Keratinocyte (primary cell): ENCODE data around the gene ITIH5. TPM values are rescaled to one million over a fixed set of nuclear protein-coding genes. Genes with fewer than 3 reads are reported as not detected.

Experiments used
- DNase-seq: peaks from one replicate; pipeline ENCODE4 v3.0.0-alpha.2; 2011; ENCODE audit warnings: low read depth, missing footprints, low spot score
- FAIRE-seq: peaks from 2 replicates; lab custom pipeline; 2011; peaks lifted over from hg19 to GRCh38; lab: Jason Lieb, UNC
- H2AFZ ChIP-seq: 2 replicates; pipeline ENCODE4 v1.6.0; 2012; ENCODE audit warnings: low read length, control low read depth, inconsistent platforms; ENCODE audit not compliant: control insufficient read depth
- H3K27ac ChIP-seq: 2 replicates; pipeline ENCODE4 v1.5.1; 2011; ENCODE audit warnings: low read length; ENCODE audit not compliant: control insufficient read depth, insufficient read depth
- H3K27me3 ChIP-seq: 3 replicates; pipeline ENCODE4 v1.6.0; 2011; ENCODE audit warnings: low read length; ENCODE audit not compliant: control insufficient read depth, insufficient read depth; ENCODE audit errors: extremely low read depth
- H3K36me3 ChIP-seq, 2 experiments: 2 replicates in 1 of 2; 3 replicates in 1 of 2; pipeline ENCODE4 v1.5.1; 2011; ENCODE audit warnings: low read length in 2 of 2, mild to moderate bottlenecking in 1 of 2; ENCODE audit not compliant: control insufficient read depth in 2 of 2, insufficient read depth in 2 of 2; ENCODE audit errors: extremely low read depth in 1 of 2
- H3K4me1 ChIP-seq: 3 replicates; pipeline ENCODE4 v1.5.1; 2011; ENCODE audit warnings: low read length; ENCODE audit not compliant: control insufficient read depth, insufficient read depth; ENCODE audit errors: extremely low read depth
- H3K4me2 ChIP-seq: 3 replicates; pipeline ENCODE4 v1.6.0; 2011; ENCODE audit warnings: low read depth, low read length; ENCODE audit not compliant: control insufficient read depth, insufficient read depth; ENCODE audit errors: extremely low read depth
- H3K4me3 ChIP-seq, 3 experiments: fragments of 200-600 bp in 1 of 3; sonication (generic) in 1 of 3; 2 replicates in 2 of 3; 3 replicates in 1 of 3; pipeline ENCODE4 v1.5.1; 2011 to 2016; ENCODE audit warnings: low read length in 3 of 3, mild to moderate bottlenecking in 3 of 3, control low read depth in 2 of 3, inconsistent platforms in 1 of 3, low read depth in 1 of 3, mixed read lengths in 1 of 3, mixed run types in 1 of 3, moderate library complexity in 1 of 3; ENCODE audit not compliant: control insufficient read depth in 2 of 3, insufficient read depth in 2 of 3; ENCODE audit errors: extremely low read depth in 1 of 3
- H3K79me2 ChIP-seq: 2 replicates; pipeline ENCODE4 v1.6.0; 2012; ENCODE audit warnings: low read length; ENCODE audit not compliant: control insufficient read depth, insufficient read depth
- H3K9ac ChIP-seq: 3 replicates; pipeline ENCODE4 v1.6.0; 2011; ENCODE audit warnings: low read length; ENCODE audit not compliant: control insufficient read depth, insufficient read depth; ENCODE audit errors: extremely low read depth
- H3K9me1 ChIP-seq: 3 replicates; pipeline ENCODE4 v1.6.0; 2011; ENCODE audit warnings: low read length; ENCODE audit not compliant: control insufficient read depth, insufficient read depth; ENCODE audit errors: extremely low read depth
- H3K9me3 ChIP-seq: 2 replicates; pipeline ENCODE4 v1.5.1; 2012; ENCODE audit warnings: low read depth, low read length; ENCODE audit not compliant: control insufficient read depth
- H4K20me1 ChIP-seq: 3 replicates; pipeline ENCODE4 v1.6.0; 2011; ENCODE audit warnings: low read length; ENCODE audit not compliant: control insufficient read depth, insufficient read depth; ENCODE audit errors: extremely low read depth
- CTCF ChIP-seq, 3 experiments: IDR thresholded peaks in 1 of 3; conservative IDR thresholded peaks in 1 of 3; optimal IDR thresholded peaks in 1 of 3; 2 replicates in 2 of 3; 3 replicates in 1 of 3; pipeline versions ENCODE3 to v1.5.1; 2011; ENCODE audit warnings: low read length in 3 of 3, mild to moderate bottlenecking in 3 of 3, moderate library complexity in 2 of 3, control low read depth in 1 of 3, inconsistent platforms in 1 of 3; ENCODE audit not compliant: insufficient read depth in 2 of 3; ENCODE audit errors: extremely low read depth in 1 of 3
- EZH2 ChIP-seq: IDR thresholded peaks from one replicate; pipeline ENCODE4 v1.6.1; 2012; ENCODE audit warnings: inconsistent platforms, mild to moderate bottlenecking, low read length, moderate library complexity
- dilution Hi-C: fragments of 300-500 bp; cut with MboI; formaldehyde crosslinking; loops from one replicate; pipeline ENCODE4 v1.7.0; 2020; ENCODE audit warnings: low sequenced_read_pairs; ENCODE audit not compliant: extremely low pct_ligation_motif_present
- polyA plus RNA-seq, 5 experiments: library from polyadenylated mRNA; depleted of rRNA in 3 of 5; stranded (reverse) in 3 of 5; stranded (forward) in 1 of 5; unstranded in 1 of 5; fragments of >200 nt; gene quantifications; 1 replicate in 1 of 5; 2 replicates in 3 of 5; 3 replicates in 1 of 5; pipeline versions ENCODE4 v1.2.1 to v1.2.3, GENCODE V29; 2011 to 2012; ENCODE audit warnings: missing spikeins in 2 of 5, low read depth in 1 of 5, low replicate concordance in 1 of 5

ITIH5 gene
- polyA plus RNA-seq, 1 donor (not counting 4 experiments of a cell fraction or from before 2014, with no cell fraction given) = not detected

GRCh38 chr10:7634142-7634894, 32.4 kb downstream of the ITIH5 start:
- no peak for DNase-seq
- Histone ChIP-seq H3K4me1 (no peaks in the 10 kb centered on the region), H3K27ac (no peak overlapping the region), H3K4me2 (no peak overlapping the region), H4K20me1 (no peaks in the 10 kb centered on the region), H2AFZ (no peak overlapping the region), H3K36me3 (no peaks in the 10 kb centered on the region), H3K9me1 (no peaks in the 10 kb centered on the region), H3K9me3 (no peaks in the 10 kb centered on the region), H3K9ac (no peak overlapping the region), H3K79me2 (no peaks in the 10 kb centered on the region), H3K27me3 (no peaks in the 10 kb centered on the region), H3K4me3 (no peak overlapping the region)
- TF ChIP-seq CTCF (optimal IDR thresholded peaks at IDR 0.05 in 1 of 3, IDR thresholded peaks at IDR 0.05 in 1 of 3, conservative IDR thresholded peaks at IDR 0.05 in 1 of 3; ENCODE audit: extremely low read depth in 1 of 3, insufficient read depth in 2 of 3, low read length in 3 of 3) (no peak), EZH2 (no peak)
- dilution Hi-C loops = no loop called here
- no peak for FAIRE-seq

DNA sequence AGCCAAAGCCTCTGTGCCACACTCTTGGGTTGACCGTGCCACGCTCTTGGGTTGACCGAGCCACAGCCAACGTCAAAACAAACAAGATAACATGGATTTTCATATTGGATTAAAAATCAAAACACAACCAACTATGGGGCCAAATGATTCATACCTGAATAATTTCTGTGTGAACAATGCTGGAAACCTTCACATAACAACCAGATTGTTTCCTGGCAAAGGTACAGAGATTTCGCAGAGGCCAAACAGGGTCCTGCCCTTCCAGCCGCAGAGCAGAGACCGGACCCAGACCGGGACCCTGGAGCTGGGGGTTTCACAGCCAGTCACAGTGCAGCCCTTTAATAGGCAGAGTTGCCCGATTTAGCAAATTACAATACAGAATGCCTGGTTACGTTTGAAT, 40.5 kb downstream of the ITIH5 start:
- dilution Hi-C loops = no loop called here
- Histone ChIP-seq H3K9ac (no peak overlapping the region), H3K36me3 (no peaks in the 10 kb centered on the region)

More for the DNA sequence above, 40.5 kb downstream of the ITIH5 start:
- DNase-seq (no peak), FAIRE-seq (no peak)
- Histone ChIP-seq H3K4me2 (no peak overlapping the region), H3K4me3 (no peak overlapping the region), H2AFZ (no peak overlapping the region), H4K20me1 (no peaks in the 10 kb centered on the region), H3K79me2 (no peaks in the 10 kb centered on the region), H3K9me3 (peaks cover 6% of the 10 kb centered on the region), H3K4me1 (no peaks in the 10 kb centered on the region), H3K27me3 (no peaks in the 10 kb centered on the region), H3K9me1 (no peaks in the 10 kb centered on the region), H3K27ac (no peak overlapping the region)
- TF ChIP-seq CTCF (optimal IDR thresholded peaks at IDR 0.05 in 1 of 3, IDR thresholded peaks at IDR 0.05 in 1 of 3, conservative IDR thresholded peaks at IDR 0.05 in 1 of 3; ENCODE audit: extremely low read depth in 1 of 3, insufficient read depth in 2 of 3, low read length in 3 of 3) = no peak
- TF ChIP-seq EZH2 = no peak
